ENCODE data around the gene ASGR2.

Gene ASGR2

DNA sequence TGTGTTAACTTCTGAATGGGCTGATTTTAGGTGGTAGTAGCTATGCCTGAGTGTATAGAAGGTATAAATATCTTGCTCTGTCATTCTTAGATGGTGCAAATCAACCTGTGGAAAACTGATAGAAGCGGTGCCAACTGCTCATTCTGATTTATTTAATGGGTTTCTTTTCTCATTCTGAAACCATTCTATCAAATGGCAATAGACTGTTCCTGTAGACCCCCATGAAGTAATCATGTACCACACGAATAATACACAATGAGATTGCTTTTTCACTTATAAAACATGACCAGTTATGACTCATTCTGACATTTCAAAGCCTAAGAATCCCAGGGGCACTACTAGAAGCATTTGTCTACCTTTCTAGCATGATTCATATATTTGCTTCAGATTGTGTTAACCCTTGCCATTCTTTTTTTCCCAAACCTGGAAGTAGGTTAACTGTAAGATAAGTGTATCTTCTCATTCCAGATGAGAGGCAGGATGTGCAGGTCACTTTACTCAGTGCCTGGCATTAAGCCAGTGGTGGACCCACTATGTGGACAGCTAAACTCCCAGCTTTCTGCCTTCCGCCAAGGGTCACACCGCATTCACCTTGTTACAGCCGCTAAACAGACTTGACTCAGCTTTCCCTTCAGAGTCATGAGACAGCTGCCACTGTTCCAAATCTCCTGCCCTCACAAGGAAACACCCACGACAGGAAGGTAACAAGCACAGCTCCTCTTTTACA is 54.3 kb downstream of the ASGR2 start:
- no peak for DNase-seq (ENCODE audit: extremely low read depth, low read depth)
- TF ChIP-seq, protein P1, sequence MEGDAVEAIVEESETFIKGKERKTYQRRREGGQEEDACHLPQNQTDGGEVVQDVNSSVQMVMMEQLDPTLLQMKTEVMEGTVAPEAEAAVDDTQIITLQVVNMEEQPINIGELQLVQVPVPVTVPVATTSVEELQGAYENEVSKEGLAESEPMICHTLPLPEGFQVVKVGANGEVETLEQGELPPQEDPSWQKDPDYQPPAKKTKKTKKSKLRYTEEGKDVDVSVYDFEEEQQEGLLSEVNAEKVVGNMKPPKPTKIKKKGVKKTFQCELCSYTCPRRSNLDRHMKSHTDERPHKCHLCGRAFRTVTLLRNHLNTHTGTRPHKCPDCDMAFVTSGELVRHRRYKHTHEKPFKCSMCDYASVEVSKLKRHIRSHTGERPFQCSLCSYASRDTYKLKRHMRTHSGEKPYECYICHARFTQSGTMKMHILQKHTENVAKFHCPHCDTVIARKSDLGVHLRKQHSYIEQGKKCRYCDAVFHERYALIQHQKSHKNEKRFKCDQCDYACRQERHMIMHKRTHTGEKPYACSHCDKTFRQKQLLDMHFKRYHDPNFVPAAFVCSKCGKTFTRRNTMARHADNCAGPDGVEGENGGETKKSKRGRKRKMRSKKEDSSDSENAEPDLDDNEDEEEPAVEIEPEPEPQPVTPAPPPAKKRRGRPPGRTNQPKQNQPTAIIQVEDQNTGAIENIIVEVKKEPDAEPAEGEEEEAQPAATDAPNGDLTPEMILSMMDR (IDR thresholded peaks at IDR 0.05; ENCODE audit: low read depth, low read length, missing control alignments), result no peak
- no peak overlapping the region for H3K4me3 ChIP-seq (replicated peaks; ENCODE audit: low read depth, low read length)

DNA sequence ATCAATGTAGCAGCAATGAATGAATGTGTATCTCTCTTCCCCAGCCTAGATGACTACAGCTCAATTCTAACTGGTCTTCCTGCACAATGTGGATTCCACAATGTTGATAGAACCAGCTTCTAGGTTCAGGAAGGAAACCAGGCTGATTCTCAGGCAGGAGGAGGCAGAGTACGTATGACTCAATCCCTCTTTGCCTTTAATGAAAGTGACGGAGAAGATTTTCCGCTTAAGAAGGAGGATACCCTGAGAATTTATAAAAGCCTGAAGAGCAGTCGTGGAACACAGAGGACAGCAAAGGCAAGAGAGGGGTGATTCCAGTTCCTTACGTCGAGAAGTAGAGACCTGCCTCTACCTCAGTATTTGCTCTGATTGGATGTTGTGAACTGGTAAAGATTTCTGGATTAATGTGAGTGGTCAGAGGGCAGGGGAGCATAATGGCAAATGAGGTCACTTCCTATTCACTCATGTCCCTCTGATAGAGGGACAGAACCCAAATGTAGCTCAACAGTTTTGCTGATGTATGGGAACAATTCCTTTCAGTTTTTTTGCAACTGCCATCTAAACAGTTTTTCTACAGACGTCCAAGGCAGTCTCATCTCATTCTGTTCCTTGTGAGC is 55.7 kb downstream of the ASGR2 start:
- no peak for DNase-seq (ENCODE audit: extremely low read depth, low read depth)
- TF ChIP-seq, protein P1 (IDR thresholded peaks at IDR 0.05; ENCODE audit: low read depth, low read length, missing control alignments), result no peak
- H3K4me3 ChIP-seq (replicated peaks; ENCODE audit: low read depth, low read length), result no peak overlapping the region

DNA sequence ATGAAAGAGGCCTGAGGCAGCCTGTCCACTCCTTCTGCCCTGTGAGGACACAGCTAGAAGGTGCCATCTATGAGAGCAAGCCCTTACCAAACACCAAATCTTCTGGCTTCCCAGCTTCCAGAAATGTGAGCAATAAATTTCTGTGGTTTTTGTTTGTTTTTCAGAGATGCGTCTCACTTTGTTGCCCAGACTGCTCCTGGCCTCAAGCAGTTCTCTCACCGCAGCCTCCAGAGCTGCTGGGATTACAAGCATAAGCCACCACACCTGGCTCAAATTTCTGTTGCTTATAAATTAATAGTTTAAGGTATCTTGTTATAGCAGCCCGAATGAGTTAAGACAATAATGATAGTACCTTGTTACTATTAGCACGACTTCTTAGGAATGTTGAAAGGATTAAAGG is 58.2 kb downstream of the ASGR2 start:
- TF ChIP-seq, protein P1 (IDR thresholded peaks at IDR 0.05; ENCODE audit: low read depth, low read length, missing control alignments), result no peak
- no peak for DNase-seq (ENCODE audit: extremely low read depth, low read depth)
- H3K4me3 ChIP-seq (replicated peaks; ENCODE audit: low read depth, low read length), result no peak overlapping the region
